Endothelial cell of umbilical vein (primary cell): ENCODE measurements around the gene PLXNA1. TPM values are rescaled to one million over a fixed set of nuclear protein-coding genes. Genes with fewer than 3 reads are reported as not detected.

ENCODE experiments used
- BruUV-seq: library from RNA; stranded (reverse); fragments of 400-500 nt; replicated peaks from 2 replicates; lab custom pipeline; 2021; lab: Mats Ljungman, UMichigan
- CTCF ChIA-PET: fragments of 300-600, 350-600 bp; sonication (Branson Sonifier 250); formaldehyde crosslinking; loops from one replicate; lab custom pipeline; 2021; ENCODE audit warnings: antibody characterized with exemption, inconsistent platforms; lab: Charles Lee
- POLR2A ChIA-PET: fragments of 300-600, 350-600 bp; sonication (Branson Sonifier 250); formaldehyde crosslinking; loops from one replicate; lab custom pipeline; 2021; ENCODE audit warnings: antibody characterized with exemption, inconsistent platforms; lab: Charles Lee
- DNase-seq: peaks from one replicate; pipeline ENCODE4 v3.0.0-alpha.2; 2011; ENCODE audit warnings: low read depth, low spot score
- FAIRE-seq: peaks from 2 replicates; lab custom pipeline; 2011; peaks lifted over from hg19 to GRCh38; lab: Jason Lieb, UNC
- H2AFZ ChIP-seq: 2 replicates; pipeline ENCODE4 v1.6.0; 2012; ENCODE audit warnings: low read depth, low read length, control low read depth, inconsistent platforms
- H3K27ac ChIP-seq: 2 replicates; pipeline ENCODE4 v1.5.1; 2011; ENCODE audit warnings: low read depth, mild to moderate bottlenecking, control low read depth, low read length, moderate library complexity; ENCODE audit not compliant: insufficient read depth
- H3K27me3 ChIP-seq, 2 experiments: 2 replicates each; pipeline versions ENCODE4 v1.6.0 to v1.6.1; 2011; ENCODE audit warnings: low read length in 2 of 2, mixed read lengths in 1 of 2; ENCODE audit not compliant: control insufficient read depth in 2 of 2, insufficient read depth in 2 of 2
- H3K36me3 ChIP-seq, 2 experiments: 2 replicates in 1 of 2; 3 replicates in 1 of 2; pipeline ENCODE4 v1.5.1; 2011; ENCODE audit warnings: low read length in 2 of 2, mild to moderate bottlenecking in 1 of 2, moderate library complexity in 1 of 2; ENCODE audit not compliant: control insufficient read depth in 2 of 2, insufficient read depth in 2 of 2; ENCODE audit errors: extremely low read depth in 1 of 2
- H3K4me1 ChIP-seq: 3 replicates; pipeline ENCODE4 v1.5.1; 2011; ENCODE audit warnings: mild to moderate bottlenecking, low read length; ENCODE audit not compliant: control insufficient read depth, insufficient read depth; ENCODE audit errors: extremely low read depth
- H3K4me2 ChIP-seq: 2 replicates; pipeline ENCODE4 v1.6.1; 2011; ENCODE audit warnings: low read length, control low read depth, mixed read lengths; ENCODE audit not compliant: insufficient read depth
- H3K4me3 ChIP-seq, 3 experiments: fragments of 200-600 bp in 1 of 3; sonication (generic), shearing (Covaris generic) in 1 of 3; replicated peaks in 1 of 3; 2 replicates each; pipeline ENCODE4 v1.5.1; 2011 to 2016; ENCODE audit warnings: control low read depth in 3 of 3, low read length in 3 of 3, mild to moderate bottlenecking in 2 of 3, inconsistent platforms in 1 of 3, low read depth in 1 of 3, moderate library complexity in 1 of 3; ENCODE audit not compliant: insufficient read depth in 1 of 3
- H3K79me2 ChIP-seq: 2 replicates; pipeline ENCODE4 v1.6.0; 2012; ENCODE audit warnings: low read length, inconsistent platforms; ENCODE audit not compliant: control insufficient read depth, insufficient read depth
- H3K9ac ChIP-seq: replicated peaks from 2 replicates; pipeline ENCODE3; 2011; ENCODE audit warnings: low read length, control low read depth; ENCODE audit not compliant: insufficient read depth; ENCODE audit errors: extremely low read depth
- H3K9me1 ChIP-seq: replicated peaks from 3 replicates; pipeline ENCODE4 v1.6.0; 2011; ENCODE audit warnings: mild to moderate bottlenecking, low read length; ENCODE audit not compliant: control insufficient read depth, insufficient read depth; ENCODE audit errors: extremely low read depth
- H3K9me3 ChIP-seq: replicated peaks from 2 replicates; pipeline ENCODE4 v1.5.1; 2012; ENCODE audit warnings: low read length, inconsistent platforms; ENCODE audit not compliant: control insufficient read depth, insufficient read depth
- H4K20me1 ChIP-seq: replicated peaks from 2 replicates; pipeline ENCODE3; 2011; ENCODE audit warnings: mild to moderate bottlenecking, low read length; ENCODE audit not compliant: control insufficient read depth, insufficient read depth; ENCODE audit errors: extremely low read depth
- EZH2 ChIP-seq: IDR thresholded peaks from 2 replicates; pipeline ENCODE4 v1.6.1; 2012; ENCODE audit warnings: borderline replicate concordance, low read depth, mild to moderate bottlenecking, moderate library complexity, low read length, inconsistent platforms; ENCODE audit not compliant: severe bottlenecking
- FOS ChIP-seq: IDR thresholded peaks from 2 replicates; pipeline ENCODE4 v1.6.1; 2011; ENCODE audit warnings: mild to moderate bottlenecking, low read length, moderate library complexity, borderline replicate concordance; ENCODE audit not compliant: insufficient read depth
- GATA2 ChIP-seq: IDR thresholded peaks from 2 replicates; pipeline ENCODE4 v1.7.0; 2011; ENCODE audit warnings: low read depth, mild to moderate bottlenecking, moderate library complexity, mixed read lengths, low read length; ENCODE audit not compliant: insufficient read length, insufficient read depth
- JUN ChIP-seq: IDR thresholded peaks from 2 replicates; pipeline ENCODE4 v1.6.1; 2011; ENCODE audit warnings: borderline replicate concordance, low read depth; ENCODE audit not compliant: insufficient read length, insufficient read depth
- MYC ChIP-seq: IDR thresholded peaks from one replicate; pipeline ENCODE4 v1.6.1; 2011; ENCODE audit warnings: mild to moderate bottlenecking, low read depth, low read length
- POLR2A ChIP-seq: IDR thresholded peaks from 2 replicates; pipeline ENCODE4 v1.6.1; 2012; ENCODE audit warnings: low read depth, mild to moderate bottlenecking, control low read depth, low read length
- POLR2AphosphoS5 ChIP-seq: IDR thresholded peaks from 2 replicates; pipeline ENCODE4 v1.6.1; 2012; ENCODE audit warnings: low read depth, mild to moderate bottlenecking, control low read depth, low read length, moderate library complexity; ENCODE audit not compliant: insufficient read depth
- dilution Hi-C: fragments of 300-500 bp; cut with MboI; formaldehyde crosslinking; loops from one replicate; pipeline ENCODE4 v1.15.0; 2019; ENCODE audit warnings: low sequenced_read_pairs; ENCODE audit not compliant: extremely low pct_ligation_motif_present
- intact Hi-C: fragments of 100-400 bp; cut with micrococcal nuclease; formaldehyde crosslinking; loops from one replicate; pipeline ENCODE4 v1.10.0; 2022
- polyA plus RNA-seq, 4 experiments: library from polyadenylated mRNA; depleted of rRNA in 3 of 4; stranded (reverse) in 3 of 4; unstranded in 1 of 4; fragments of >200 nt; gene quantifications; 2 replicates each; pipeline versions ENCODE4 v1.2.1 to v1.2.3, GENCODE V29; 2011 to 2012; ENCODE audit warnings: missing spikeins in 1 of 4
- total RNA-seq: library from RNA; stranded (reverse); gene quantifications from 2 replicates; pipeline ENCODE4 v1.2.3, GENCODE V29; 2021
- TF ChIP-seq, protein P1 (sequence below), 2 donors: IDR thresholded peaks; 1 replicate in 1 of 2; 2 replicates in 1 of 2; pipeline ENCODE4 v1.5.1; 2011; ENCODE audit warnings: low read length in 2 of 2, mild to moderate bottlenecking in 2 of 2, moderate library complexity in 2 of 2, control low read depth in 1 of 2, inconsistent platforms in 1 of 2, low read depth in 1 of 2; ENCODE audit not compliant: insufficient read depth in 1 of 2; ENCODE audit errors: extremely low read depth in 1 of 2
- TF ChIP-seq, protein P2 (sequence below): IDR thresholded peaks from 2 replicates; pipeline ENCODE4 v1.6.1; 2011; ENCODE audit not compliant: insufficient read depth, insufficient read length

PLXNA1 gene
- total and polyA plus RNA-seq, 2 donors (not counting 3 experiments of a cell fraction or from before 2014, with no cell fraction given): 14.1 to 18.4 TPM

DNA sequence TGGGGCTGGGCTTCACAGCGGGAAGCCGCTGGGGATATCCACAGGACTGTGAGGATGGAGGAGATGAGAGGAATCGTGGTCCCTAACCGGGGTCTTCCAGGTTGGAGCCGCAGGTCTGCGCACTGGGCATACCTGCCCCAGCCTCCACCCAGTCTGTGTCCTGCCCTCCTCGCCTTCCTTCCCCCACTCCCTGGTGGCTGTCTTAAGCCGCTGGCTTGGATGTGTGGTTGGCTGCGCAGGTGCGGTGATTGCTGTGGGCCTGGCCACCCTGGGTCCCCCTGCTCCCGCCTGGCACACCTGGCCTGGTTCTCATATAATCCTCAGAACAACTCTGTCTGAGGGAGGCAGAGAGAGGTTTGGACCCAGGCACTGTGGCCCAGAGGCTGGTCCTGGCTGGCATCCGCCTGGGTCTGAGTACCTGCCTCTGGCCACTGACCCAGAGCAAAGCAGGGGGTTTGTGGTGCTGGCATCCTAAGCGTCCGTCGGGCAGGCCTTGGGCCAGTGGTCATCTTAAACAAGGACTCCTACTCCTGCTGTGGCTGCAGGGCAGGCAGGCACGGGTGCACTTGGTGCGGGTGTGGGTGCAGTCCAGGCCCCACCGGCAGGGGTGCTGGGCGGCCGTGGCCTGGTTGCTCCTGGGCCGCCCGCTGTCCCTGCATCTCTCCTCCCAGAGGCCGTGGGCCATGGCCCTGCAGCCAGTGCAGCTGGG lies 18.7 kb downstream of the PLXNA1 start:
- Histone ChIP-seq H3K4me3 (no peak overlapping the region), H3K36me3 (no peaks in the 10 kb centered on the region), H3K27me3 (no peaks in the 10 kb centered on the region), H2AFZ (peak overlapping the region; percentile 55), H3K27ac (peak overlapping the region; percentile 30), H3K9me1 (no peaks in the 10 kb centered on the region), H3K4me2 (no peak overlapping the region), H3K79me2 (no peaks in the 10 kb centered on the region), H3K9ac (peak overlapping the region; percentile 2), H3K9me3 (no peaks in the 10 kb centered on the region), H4K20me1 (no peaks in the 10 kb centered on the region), H3K4me1 (peaks cover 11% of the 10 kb centered on the region)
- BruUV-seq: no TSS peak
- dilution Hi-C loops (no loop called here), intact Hi-C loops (loop anchor here (1.0 to 10.0 kb wide), 6 partner anchors 19 to 477 kb away; partner anchors contain the start of gene CHST13)
- no peak for FAIRE-seq
- TF ChIP-seq MYC (no peak), POLR2AphosphoS5 (no peak), JUN (no peak), EZH2 (no peak), FOS (no peak), POLR2A (no peak), GATA2 (no peak)
- TF ChIP-seq, protein P1, sequence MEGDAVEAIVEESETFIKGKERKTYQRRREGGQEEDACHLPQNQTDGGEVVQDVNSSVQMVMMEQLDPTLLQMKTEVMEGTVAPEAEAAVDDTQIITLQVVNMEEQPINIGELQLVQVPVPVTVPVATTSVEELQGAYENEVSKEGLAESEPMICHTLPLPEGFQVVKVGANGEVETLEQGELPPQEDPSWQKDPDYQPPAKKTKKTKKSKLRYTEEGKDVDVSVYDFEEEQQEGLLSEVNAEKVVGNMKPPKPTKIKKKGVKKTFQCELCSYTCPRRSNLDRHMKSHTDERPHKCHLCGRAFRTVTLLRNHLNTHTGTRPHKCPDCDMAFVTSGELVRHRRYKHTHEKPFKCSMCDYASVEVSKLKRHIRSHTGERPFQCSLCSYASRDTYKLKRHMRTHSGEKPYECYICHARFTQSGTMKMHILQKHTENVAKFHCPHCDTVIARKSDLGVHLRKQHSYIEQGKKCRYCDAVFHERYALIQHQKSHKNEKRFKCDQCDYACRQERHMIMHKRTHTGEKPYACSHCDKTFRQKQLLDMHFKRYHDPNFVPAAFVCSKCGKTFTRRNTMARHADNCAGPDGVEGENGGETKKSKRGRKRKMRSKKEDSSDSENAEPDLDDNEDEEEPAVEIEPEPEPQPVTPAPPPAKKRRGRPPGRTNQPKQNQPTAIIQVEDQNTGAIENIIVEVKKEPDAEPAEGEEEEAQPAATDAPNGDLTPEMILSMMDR (IDR thresholded peaks at IDR 0.05; ENCODE audit: extremely low read depth in 1 of 2, insufficient read depth in 1 of 2, low read depth in 1 of 2, low read length in 2 of 2): no peak
- TF ChIP-seq, protein P2, sequence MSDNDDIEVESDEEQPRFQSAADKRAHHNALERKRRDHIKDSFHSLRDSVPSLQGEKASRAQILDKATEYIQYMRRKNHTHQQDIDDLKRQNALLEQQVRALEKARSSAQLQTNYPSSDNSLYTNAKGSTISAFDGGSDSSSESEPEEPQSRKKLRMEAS: no peak
- CTCF ChIA-PET: interaction anchor here (0.7 to 2.6 kb wide), 13 partner anchors 9 to 448 kb away, joined by 3 to 25 read pairs (median 5); partner anchors contain the start of gene PLXNA1
- POLR2A ChIA-PET: no interaction called here
- no peak for DNase-seq
